ENCODE measurements around the gene GGA3. TPM values are rescaled to one million over a fixed set of nuclear protein-coding genes. Genes with fewer than 3 reads are reported as not detected.
"Not testable (repeated sequence)": the region's sequence is repeated elsewhere in the genome, so short reads cannot be mapped to it uniquely, and the experiment has no call there.

GGA3 gene
- total RNA-seq, 4 donors from 2014 or later, result 14.6 to 31.4 (median 21.2) TPM

DNA sequence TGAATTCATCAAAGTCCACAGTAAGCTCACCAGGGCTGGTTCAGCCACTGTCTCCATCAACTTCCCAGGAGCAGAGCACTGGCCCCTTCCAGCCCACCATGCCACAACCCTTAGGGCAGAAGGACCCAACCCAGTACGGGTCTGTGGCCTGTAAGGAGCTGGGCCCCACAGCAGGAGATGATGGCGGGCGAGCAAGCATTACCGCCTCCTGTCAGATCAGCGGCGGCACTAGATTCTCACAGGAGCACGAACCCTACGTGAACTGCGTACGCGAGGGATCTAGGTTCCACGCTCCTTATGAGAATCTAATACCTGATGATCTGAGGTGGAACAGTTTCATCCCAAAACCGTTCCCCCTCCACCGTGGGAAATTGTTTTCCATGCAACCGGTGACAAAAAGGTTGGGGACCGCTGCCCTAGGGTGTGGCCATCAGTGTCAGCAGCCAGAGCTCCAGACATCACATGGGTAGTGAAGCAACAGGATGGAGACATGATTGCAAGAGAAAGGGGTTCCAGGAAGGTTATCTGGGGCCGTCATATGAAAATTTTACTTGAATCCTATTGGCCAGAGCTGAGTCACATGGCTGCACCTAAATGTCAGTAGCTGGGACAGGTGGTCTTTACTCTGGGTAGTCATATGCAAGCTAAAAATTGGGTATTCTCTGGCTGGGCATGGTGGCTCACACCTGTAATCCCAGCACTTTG lies 40.2 kb upstream of the GGA3 start:
- Histone ChIP-seq H3K27me3 (no peaks in the 10 kb centered on the region), H3K4me3 (no peak overlapping the region), H3K36me3 (no peaks in the 10 kb centered on the region), H3K4me1 (no peaks in the 10 kb centered on the region), H3K27ac (replicated peaks in 1 of 4) (no peak overlapping the region), H3K9me3 (no peaks in the 10 kb centered on the region)
- TF ChIP-seq POLR2AphosphoS5 (IDR thresholded peaks at IDR 0.05) (no peak), EP300 (IDR thresholded peaks at IDR 0.05) (no peak), POLR2A (IDR thresholded peaks at IDR 0.05; ENCODE audit: low read depth) (no peak)
- TF ChIP-seq, protein P1, sequence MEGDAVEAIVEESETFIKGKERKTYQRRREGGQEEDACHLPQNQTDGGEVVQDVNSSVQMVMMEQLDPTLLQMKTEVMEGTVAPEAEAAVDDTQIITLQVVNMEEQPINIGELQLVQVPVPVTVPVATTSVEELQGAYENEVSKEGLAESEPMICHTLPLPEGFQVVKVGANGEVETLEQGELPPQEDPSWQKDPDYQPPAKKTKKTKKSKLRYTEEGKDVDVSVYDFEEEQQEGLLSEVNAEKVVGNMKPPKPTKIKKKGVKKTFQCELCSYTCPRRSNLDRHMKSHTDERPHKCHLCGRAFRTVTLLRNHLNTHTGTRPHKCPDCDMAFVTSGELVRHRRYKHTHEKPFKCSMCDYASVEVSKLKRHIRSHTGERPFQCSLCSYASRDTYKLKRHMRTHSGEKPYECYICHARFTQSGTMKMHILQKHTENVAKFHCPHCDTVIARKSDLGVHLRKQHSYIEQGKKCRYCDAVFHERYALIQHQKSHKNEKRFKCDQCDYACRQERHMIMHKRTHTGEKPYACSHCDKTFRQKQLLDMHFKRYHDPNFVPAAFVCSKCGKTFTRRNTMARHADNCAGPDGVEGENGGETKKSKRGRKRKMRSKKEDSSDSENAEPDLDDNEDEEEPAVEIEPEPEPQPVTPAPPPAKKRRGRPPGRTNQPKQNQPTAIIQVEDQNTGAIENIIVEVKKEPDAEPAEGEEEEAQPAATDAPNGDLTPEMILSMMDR (IDR thresholded peaks at IDR 0.05), result no peak
- 79% methylated on average over 8 of the region's 17 CpGs for WGBS
- intact Hi-C loops (cut with DNase I), result no loop called here
- no peak for DNase-seq (ENCODE audit: extremely low spot score)

DNA sequence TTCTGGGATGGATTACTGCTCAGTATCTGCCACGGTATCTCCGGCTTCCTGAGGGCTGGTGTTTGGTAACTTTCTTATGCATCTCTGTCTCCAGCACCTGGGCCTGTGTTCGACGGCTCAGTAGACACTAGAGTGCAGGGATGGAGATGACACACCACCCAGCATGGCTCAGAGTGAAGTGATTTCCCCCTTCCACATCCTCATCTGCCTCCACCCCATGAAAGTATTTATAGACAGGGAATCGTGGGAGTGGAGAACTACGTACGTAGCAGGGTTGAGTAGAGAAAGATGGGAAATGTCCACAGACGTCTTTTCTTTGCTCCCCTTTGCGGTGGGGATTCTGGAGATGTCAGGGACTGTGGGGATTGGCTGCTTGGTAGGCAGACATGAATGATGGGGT lies 39.6 kb upstream of the GGA3 start:
- TF ChIP-seq EP300 (IDR thresholded peaks at IDR 0.05) (no peak), POLR2A (IDR thresholded peaks at IDR 0.05; ENCODE audit: low read depth) (no peak), POLR2AphosphoS5 (IDR thresholded peaks at IDR 0.05) (no peak)
- TF ChIP-seq, protein P1 (IDR thresholded peaks at IDR 0.05), result no peak
- DNase-seq (ENCODE audit: extremely low spot score), result no peak

DNA sequence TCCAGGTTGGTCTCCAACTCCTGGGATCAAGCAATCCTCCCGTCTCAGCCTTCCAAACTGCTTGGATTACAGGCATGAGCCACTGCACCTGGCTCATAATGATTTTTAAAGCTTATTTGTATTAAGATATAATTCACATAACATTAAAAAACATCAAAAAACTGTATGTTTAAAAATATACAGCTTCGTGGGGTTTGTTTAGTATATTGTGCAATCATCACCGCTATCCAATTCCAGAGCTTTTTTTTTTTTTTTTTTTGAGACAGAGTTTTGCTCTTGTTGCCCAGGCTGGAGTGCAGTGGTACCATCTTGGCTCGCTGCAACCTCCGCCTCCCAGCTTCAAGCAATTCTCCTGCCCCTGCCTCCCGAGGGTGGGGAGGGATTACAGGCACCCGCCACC lies 38.9 kb upstream of the GGA3 start:
- Histone ChIP-seq H3K4me1 (no peaks in the 10 kb centered on the region), H3K4me3 (no peak overlapping the region), H3K36me3 (no peaks in the 10 kb centered on the region), H3K9me3 (no peaks in the 10 kb centered on the region), H3K27me3 (no peaks in the 10 kb centered on the region), H3K27ac (replicated peaks in 1 of 4) (no peak overlapping the region)
- 84% methylated on average over 7 of the region's 7 CpGs for WGBS
- TF ChIP-seq EP300 (IDR thresholded peaks at IDR 0.05) (no peak), POLR2A (IDR thresholded peaks at IDR 0.05; ENCODE audit: low read depth) (no peak), POLR2AphosphoS5 (IDR thresholded peaks at IDR 0.05) (no peak)
- TF ChIP-seq, protein P1 (IDR thresholded peaks at IDR 0.05), result no peak
- intact Hi-C loops (cut with DNase I), result no loop called here
- DNase-seq (ENCODE audit: extremely low spot score), result no peak

More for the DNA sequence above, 39.6 kb upstream of the GGA3 start:
- H3K4me3 ChIP-seq, result no peak overlapping the region
- WGBS, result 78% methylated on average over 9 of the region's 9 CpGs
- intact Hi-C loops (cut with DNase I), result no loop called here
- H3K27me3 ChIP-seq, result no peaks in the 10 kb centered on the region
- no peaks in the 10 kb centered on the region for H3K4me1 ChIP-seq
- no peak overlapping the region for H3K27ac ChIP-seq (replicated peaks in 1 of 4)
- no peaks in the 10 kb centered on the region for H3K9me3 ChIP-seq
- no peaks in the 10 kb centered on the region for H3K36me3 ChIP-seq

DNA sequence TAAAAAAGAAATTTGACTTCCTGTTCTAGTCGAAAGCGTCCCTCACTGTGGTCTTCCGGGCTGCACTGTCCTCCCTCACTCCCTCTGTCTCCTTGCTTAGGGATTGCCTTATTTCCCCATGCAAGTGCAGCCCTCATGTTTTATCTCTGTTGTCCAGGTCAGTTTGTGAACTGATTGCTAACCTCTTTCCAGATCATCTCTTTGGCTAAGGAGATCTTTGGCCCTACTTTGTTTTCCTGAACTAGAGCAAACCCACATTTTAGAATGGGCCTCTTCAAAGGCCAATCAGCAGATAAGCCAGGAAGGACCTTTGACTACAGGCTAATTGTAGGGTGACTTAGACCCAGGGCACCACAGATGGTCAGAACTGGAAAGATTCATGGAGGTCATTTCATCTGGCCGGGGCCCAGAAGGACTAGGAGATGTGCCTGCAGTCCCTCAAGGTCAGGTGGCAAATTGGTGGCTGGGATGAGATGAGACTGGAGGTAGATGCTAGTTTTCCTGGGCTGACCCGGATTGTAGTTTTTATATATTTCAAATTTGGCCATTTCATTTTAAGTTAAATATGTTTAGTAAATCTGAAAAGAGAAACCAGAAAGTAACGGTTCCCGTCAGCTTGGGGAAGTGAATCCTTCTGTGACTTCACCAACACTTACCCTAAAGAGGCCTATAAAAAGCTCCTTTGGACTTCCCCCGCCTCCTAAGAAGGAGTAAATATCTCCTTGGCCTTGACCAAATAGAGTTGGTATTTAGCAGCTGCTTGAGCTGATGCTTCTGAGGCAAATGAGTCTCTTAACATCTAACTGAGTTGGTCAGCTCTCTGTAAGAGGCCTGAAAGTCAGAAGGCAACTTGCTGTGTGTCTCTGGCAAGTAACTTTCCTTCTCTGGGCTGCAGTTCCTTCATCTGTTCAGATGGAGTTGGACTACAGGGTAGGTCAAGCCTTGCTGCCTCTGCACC lies 34.1 kb upstream of the GGA3 start:
- TF ChIP-seq EP300 (IDR thresholded peaks at IDR 0.05), result no peak
- peak in 1 of 2 donors; percentile 12 for TF ChIP-seq POLR2AphosphoS5 (IDR thresholded peaks at IDR 0.05)
- no peak for TF ChIP-seq POLR2A (IDR thresholded peaks at IDR 0.05; ENCODE audit: low read depth)
- TF ChIP-seq, protein P1 (IDR thresholded peaks at IDR 0.05), result no peak
- H3K9me3 ChIP-seq, result no peaks in the 10 kb centered on the region
- peak overlapping the region; percentile 21 to 57 (median 40) for H3K27ac ChIP-seq (replicated peaks in 1 of 4)
- no peak for DNase-seq (ENCODE audit: extremely low spot score)
- WGBS, result 68% methylated on average over 8 of the region's 8 CpGs
- H3K4me3 ChIP-seq, result no peak overlapping the region
- no peaks in the 10 kb centered on the region for H3K27me3 ChIP-seq
- H3K36me3 ChIP-seq, result no peaks in the 10 kb centered on the region
- H3K4me1 ChIP-seq, result peaks cover 0 to 2% (median 2%) of the 10 kb centered on the region in 4 donors
- intact Hi-C loops (cut with DNase I), result no loop called here

DNA sequence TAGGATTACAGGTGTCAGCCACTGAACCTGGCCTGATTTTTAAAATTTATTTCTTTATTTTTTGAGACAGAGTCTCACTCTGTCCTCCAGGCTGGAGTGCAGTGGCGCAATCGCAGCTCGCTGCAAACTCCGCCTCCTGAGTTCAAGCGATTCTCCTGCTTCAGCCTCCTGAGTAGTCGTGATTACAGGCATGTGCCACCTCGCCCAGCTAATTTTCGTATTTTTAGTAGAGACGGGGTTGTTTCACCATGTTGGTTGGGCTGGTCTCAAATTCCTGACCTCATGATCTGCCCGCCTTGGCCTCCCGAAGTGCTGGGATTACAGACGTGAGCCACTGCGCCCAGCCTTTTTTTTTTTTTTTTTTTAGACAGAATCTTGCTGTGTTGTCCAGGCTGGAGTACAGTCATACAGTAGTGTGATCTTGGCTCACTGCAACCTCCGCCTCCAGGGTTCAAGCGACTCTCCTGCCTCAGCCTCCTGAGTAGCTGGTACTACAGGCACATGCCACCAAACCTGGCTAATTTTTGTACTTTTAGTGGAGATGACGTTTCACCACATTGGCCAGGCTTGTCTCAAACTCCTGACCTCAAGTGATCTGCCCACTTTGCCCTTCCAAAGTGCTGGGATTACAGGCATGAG lies 31.5 kb upstream of the GGA3 start:
- H3K4me3 ChIP-seq; H3K36me3 ChIP-seq; H3K27ac ChIP-seq (replicated peaks in 1 of 4); H3K27me3 ChIP-seq; intact Hi-C loops (cut with DNase I); DNase-seq (ENCODE audit: extremely low spot score); H3K9me3 ChIP-seq: not testable (repeated sequence)
- H3K4me1 ChIP-seq, result peaks cover 9 to 17% (median 13%) of the 10 kb centered on the region in 4 donors
- 71% methylated on average over 16 of the region's 16 CpGs for WGBS

Measured in esophagus muscularis mucosa (tissue), 4 donors.